Choroid plexus epithelial cell (primary cell): ENCODE measurements around the gene LRRC75B.
"Not testable (repeated sequence)": the region's sequence is repeated elsewhere in the genome, so short reads cannot be mapped to it uniquely, and the experiment has no call there.

ENCODE experiments used
- DNase-seq: peaks from one replicate; pipeline ENCODE4 v3.0.0-alpha.2; 2010; ENCODE audit warnings: low read depth
- H3K4me3 ChIP-seq: 2 replicates; pipeline ENCODE4 v1.5.1; 2011; ENCODE audit warnings: low read depth, mild to moderate bottlenecking, control low read depth, low read length, moderate library complexity
- CTCF ChIP-seq: conservative IDR thresholded peaks from 2 replicates; pipeline ENCODE4 v1.5.1; 2011; ENCODE audit warnings: low read depth, mild to moderate bottlenecking, control low read depth, inconsistent platforms, low read length, moderate library complexity

The LRRC75B gene

DNA sequence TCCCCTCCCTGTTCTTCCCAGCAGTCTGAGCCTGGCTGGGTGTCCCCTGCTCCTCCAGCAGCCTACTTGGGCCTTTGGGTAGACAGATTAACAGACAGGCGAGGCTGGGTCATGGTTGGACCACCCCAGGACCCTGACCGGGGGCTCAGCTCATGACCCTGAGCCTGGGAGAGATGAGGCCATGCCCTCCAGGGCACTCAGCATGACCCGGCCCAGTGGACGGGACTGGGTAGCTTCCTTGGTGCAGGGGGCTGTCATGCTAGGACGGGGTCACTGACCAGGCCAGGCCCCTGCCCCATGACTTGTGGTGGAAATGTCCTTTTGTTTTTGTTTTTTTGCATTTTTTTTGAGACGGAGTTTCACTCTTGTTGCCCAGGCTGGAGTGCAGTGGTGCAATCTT, 15.5 kb upstream of the LRRC75B start:
- not testable (repeated sequence) for DNase-seq, H3K4me3 ChIP-seq

DNA sequence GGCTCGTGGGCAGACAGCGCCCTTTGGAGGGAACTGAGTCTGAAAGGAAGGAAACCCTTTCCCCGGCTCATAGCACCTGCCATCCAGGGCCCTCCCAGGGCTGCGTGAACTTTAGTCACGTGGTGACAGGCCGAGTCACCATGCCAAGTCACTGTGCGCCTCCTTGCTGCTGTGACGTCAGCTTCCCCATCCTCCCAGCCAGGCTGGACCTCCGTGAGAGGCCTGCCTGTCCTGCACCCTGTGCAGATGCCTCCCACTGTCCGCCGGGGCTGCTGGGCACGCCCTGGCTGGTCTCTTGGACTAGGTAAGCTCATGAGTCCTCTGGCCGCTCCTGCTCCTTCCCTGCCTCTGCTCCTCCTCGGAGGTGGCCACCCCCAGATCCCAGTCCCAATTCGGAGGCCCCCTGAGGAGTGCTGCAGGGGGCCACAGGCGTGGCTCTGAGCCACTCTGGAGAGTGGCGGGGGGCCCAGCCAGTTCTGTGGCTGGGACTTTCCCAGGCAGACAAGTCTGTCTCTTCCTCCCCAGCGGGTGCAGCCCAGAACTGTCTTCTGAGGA, 14.6 kb upstream of the LRRC75B start:
- not testable (repeated sequence) for H3K4me3 ChIP-seq
- DNase-seq, result peak; percentile 32

- not testable (repeated sequence) for H3K4me3 ChIP-seq, DNase-seq
Measured at GRCh38 chr22:24606340-24606739, 13.5 kb upstream of the LRRC75B start.

- DNase-seq, result peak; percentile 21
- peak; percentile 8 for TF ChIP-seq CTCF
- not testable (repeated sequence) for H3K4me3 ChIP-seq
Measured at GRCh38 chr22:24603770-24604629, 11.1 kb upstream of the LRRC75B start.

DNA sequence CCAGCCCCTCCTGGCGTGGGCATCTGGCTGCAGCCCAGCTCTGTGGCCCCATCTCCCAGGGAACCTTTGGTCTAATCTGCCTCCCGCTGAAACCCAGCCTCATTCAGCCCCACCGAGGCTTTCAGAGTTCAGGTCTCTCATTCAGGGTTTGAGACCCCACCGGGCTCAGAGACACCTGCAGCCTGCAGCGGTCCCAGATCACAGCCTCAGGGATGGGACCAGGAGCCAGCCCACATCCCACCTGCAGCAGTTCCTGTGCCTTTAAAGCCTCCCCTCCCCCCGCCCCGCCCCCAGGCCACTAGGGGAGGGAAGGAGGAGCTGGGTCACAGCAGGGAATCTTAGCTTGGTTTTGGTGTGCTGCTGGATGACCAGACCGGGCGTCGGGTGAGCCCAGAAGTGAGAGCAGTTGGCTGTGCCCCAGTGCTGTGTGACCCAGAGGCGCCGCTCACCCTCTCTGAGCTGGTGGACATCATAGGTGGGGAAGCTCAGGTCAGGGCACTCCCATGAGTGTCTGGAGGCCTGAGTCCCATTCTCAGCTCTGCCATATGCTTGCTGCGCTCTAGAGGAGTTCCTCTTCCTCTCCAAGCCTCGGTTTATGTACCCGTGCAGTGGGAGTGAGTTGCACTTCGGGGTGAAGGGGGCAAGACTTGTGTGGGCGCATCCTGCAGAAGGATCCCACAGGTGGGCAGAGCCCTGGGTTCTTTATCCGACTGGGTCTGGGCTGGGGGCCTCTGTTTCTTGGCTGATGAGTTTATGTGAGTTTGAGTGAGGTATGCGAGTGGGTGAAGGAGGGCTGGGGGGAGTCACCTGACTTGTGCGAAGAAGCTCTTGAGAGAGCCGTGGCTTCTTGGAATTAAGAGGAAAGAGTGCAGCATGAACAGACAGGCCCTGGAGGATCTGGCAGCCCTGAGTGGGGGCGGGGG, 10.2 kb upstream of the LRRC75B start, which contains the start of gene GGT1:
GGT1 (plus strand) TSS at position 347 of the 923 bp plus-strand sequence. CDS start 7,889 bp downstream, outside the sequence.
- H3K4me3 ChIP-seq, result not testable (repeated sequence)
- peak; percentile 64 for DNase-seq

DNA sequence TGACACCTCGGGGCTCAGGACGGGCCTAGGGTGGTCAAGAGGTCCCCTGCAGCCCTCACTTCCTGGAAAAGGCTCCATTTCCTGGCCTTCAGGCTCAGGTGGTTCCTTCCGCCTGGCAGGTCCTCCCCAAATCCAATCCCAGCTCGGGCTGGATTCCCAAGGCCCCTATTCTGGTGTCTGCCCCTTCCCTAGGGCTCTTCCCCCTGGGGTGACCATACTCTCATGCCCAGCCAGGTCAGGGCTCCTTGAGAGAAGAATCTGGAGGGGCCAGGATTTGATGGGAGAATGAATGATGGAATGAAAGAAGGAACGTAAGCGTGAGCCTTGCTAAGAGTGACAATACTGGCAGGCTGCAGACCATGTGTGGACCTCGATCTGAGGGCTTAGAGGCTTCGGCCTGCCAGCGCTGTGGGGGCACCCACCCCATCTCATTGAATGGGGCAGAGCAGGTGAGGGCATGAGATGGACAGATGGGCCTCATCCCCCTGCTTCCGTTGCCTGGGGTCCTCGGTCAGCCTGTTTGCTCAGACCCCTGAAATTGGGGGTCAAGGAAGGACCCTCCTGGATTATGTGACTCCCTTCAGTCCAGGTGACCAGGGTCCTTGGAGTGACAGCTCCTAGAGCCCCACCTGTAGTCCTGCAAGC, 9.4 kb upstream of the LRRC75B start:
- not testable (repeated sequence) for DNase-seq, H3K4me3 ChIP-seq

DNA sequence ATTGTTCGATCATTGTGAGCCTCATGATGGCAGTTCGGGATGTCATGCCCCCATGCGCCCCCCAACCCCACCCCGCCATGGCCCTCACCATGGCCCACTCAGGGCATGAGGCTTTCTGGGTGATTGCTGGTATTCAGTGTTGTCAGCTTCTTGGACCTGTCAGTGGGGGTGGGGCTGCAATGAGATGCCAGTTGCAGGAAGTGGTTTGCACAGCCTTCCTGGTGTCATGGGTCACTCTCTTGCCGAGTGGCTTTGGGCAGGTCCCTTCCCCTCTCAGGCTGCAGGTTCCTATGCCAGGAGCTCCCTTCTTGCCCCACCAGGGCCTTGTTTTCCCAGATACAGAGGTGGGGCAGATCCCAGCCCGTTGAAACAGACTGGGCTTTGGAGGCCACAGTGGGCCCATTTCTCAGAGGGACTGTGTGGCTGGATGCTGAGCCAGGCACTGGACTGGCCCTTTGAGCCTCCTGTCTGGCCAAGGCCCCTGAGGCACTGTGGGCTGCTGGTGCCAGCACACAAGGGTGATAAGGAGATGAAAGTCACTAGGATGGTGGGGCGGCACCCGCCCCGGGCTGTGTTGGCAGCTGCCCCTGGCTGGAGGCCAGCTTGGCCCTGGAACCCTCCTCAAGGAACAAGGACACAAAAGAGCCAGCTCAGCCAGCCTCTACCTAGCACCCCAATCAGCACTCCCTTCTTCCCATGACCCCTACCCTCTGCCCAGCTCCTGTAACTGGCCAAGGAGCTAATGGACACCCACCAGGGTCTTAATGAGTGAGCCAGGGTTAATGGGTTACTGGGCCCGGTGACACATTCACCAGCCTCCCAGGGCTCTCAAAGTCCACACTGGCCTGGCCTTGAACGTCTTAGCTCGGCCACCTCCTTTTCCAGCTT, 8.6 kb upstream of the LRRC75B start:
- DNase-seq, result no peak
- no peak overlapping the region for H3K4me3 ChIP-seq
- TF ChIP-seq CTCF, result no peak

DNA sequence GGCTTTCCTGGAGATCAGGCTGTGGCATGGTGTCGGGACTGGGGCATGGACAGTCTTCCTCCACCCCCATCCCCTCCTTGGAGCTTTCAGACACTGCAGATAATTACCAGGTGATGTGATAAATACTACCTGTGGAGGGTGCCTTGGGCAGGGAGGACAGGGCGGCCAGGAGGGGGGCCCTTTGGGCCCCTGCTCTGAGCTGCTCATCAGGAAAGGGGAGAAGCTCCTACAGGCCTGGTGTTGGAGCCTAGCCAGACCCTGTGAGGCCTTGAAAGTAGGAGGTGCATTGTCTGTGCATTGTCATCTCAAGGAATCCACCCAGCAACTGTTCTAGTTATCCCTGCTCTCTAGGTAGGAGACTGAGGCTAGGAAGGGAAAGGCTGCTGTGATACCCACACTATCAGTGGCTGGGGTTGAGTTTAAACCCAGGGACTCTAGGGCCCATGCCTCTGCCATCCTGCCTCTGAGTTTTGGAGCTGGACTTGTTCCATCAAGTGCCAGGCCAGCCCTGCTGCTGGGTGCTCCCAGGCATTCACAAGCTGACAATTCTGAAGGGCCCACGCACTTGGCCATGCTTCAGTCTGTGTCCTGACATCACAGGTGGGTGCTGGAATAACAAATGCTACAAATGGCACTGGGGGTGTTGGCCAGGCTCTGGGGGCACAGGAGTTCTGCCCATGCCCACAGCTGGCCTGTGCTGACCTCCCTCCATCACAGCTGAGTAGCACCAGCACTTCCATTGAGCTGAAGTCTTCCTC, 7.3 kb upstream of the LRRC75B start:
- DNase-seq, result peak; percentile 66
- not testable (repeated sequence) for H3K4me3 ChIP-seq

DNA sequence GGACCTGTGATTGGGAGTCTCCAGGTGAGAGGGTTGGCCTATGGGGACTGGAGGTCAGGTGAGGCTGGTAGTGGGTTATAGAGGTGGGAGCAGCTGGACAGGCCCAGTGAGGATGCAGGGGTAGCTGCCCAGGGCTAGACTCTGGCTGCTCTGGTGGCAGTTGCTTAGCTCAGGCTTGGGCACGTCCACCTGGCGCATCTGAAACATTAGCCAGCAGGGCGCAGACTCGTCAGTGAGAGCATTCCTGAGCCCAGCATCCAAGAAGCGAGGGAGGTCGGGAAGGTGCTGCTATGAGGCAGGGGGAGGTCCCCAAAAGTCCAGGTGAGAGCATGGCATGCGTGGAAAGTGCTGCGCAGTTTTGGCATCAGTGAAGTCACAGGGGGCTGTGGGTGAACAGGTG, 6.6 kb upstream of the LRRC75B start:
- DNase-seq, result no peak
- no peak overlapping the region for H3K4me3 ChIP-seq
- TF ChIP-seq CTCF, result no peak

GRCh38 chr22:24597076-24597475, 4.2 kb upstream of the LRRC75B start:
- not testable (repeated sequence) for DNase-seq, H3K4me3 ChIP-seq
